ENCODE data around the gene RASL12. TPM values are rescaled to one million over a fixed set of nuclear protein-coding genes. Genes with fewer than 3 reads are reported as not detected.

Gene RASL12
- total RNA-seq, 1 donor from 2014 or later, result 20.2 TPM

DNA sequence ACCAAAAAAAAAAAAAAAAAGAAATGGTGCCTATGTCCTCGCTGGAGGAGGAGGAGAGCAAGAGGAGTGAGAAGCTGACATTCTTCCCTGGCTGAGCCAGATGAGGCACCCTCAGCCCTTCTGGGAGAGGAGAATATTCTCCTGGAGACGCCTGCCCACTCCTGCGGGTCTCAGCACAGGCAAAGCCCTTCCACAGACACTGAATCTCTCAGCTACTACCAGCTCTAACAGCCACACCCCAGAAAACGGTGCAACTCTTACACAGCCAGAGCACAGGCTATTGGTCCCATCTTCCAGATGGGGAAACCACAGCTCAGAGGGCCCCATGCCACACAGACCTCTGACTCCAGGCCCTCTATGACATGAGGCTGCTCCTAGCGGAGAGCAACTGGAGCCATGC, 5.7 kb downstream of the RASL12 start:
- Histone ChIP-seq H3K9me3 (no peaks in the 10 kb centered on the region), H3K27me3 (peaks cover 11% of the 10 kb centered on the region), H3K4me3 (no peak overlapping the region), H3K4me1 (peaks cover 6% of the 10 kb centered on the region), H3K27ac (no peak overlapping the region), H3K36me3 (peaks cover 4% of the 10 kb centered on the region)
- ATAC-seq (no peak), DNase-seq (no peak)
- TF ChIP-seq, protein P1, sequence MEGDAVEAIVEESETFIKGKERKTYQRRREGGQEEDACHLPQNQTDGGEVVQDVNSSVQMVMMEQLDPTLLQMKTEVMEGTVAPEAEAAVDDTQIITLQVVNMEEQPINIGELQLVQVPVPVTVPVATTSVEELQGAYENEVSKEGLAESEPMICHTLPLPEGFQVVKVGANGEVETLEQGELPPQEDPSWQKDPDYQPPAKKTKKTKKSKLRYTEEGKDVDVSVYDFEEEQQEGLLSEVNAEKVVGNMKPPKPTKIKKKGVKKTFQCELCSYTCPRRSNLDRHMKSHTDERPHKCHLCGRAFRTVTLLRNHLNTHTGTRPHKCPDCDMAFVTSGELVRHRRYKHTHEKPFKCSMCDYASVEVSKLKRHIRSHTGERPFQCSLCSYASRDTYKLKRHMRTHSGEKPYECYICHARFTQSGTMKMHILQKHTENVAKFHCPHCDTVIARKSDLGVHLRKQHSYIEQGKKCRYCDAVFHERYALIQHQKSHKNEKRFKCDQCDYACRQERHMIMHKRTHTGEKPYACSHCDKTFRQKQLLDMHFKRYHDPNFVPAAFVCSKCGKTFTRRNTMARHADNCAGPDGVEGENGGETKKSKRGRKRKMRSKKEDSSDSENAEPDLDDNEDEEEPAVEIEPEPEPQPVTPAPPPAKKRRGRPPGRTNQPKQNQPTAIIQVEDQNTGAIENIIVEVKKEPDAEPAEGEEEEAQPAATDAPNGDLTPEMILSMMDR (IDR thresholded peaks at IDR 0.05), result no peak
- intact Hi-C loops (cut with DNase I), result no loop called here

DNA sequence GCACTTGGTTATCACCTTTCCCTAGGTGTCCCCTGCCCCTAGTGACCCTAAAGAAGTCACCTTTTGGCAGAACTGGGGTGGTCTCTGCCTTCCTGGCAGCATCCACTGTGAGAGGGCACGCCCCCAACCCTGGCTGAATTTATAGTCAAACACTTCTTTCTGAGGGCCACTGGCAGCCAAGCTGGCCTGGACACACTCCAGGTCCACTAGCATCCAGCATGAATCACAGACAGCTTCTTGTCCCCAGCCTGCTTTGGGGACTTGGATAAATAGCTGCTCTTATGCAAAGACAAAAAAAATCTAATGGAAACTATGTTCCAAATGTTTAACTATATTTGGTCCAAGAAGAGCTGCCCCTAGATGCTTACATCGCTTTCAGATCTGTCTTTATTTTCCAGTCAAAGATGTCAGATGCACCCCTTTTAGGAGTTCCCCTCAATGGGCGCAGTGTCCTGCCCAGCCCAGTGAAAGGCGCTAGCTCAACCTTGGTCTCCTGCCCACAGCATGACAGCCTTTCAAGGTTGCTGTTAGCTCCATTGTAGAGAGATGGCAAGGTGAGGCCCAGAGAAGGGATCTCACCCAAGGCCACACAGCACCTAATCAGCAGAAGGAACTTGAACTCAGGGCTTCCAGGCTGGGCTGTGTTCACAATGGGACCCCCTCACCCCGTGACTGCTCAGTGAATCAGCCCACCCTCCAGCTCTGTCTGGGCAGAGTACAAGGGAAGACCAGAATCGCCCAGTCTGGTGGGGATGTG, 7.0 kb downstream of the RASL12 start:
- Histone ChIP-seq H3K9me3 (no peaks in the 10 kb centered on the region), H3K27me3 (no peaks in the 10 kb centered on the region), H3K4me3 (no peak overlapping the region), H3K4me1 (peaks cover 6% of the 10 kb centered on the region), H3K36me3 (peaks cover 6% of the 10 kb centered on the region), H3K27ac (peak overlapping the region; percentile 42)
- no peak for ATAC-seq
- TF ChIP-seq, protein P1 (IDR thresholded peaks at IDR 0.05), result no peak
- DNase-seq, result no peak
- intact Hi-C loops (cut with DNase I), result no loop called here

DNA sequence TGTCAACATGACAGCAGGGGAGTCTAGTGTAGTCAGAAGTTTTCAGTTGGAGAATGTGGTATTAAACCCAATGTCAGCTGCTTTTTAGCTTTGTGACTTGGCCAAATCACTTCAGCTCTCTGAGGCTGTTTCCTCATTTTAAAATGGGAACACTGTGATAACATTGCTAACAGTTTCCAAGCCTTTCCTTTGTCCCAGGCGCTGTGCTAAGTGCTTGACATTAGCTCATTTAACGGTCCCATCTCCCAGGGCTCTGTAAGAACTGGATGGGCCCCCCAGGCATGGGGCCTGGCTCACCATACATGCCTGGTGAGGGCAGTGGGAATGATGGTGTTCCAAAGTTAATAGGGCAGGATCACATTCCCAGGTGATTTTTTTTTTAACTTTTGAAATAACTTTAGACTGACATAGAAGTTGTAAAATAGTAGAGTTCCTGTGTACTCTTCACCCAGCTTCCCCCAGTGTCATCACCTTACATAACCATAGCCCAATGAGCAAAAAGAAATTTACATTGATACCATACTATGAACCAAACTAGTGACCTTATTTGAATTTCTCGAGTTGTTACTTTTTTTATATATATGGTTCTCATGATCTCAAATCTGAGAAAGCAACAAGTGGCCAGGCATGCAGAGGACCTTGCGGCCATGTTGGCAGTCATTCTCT, 7.7 kb downstream of the RASL12 start:
- Histone ChIP-seq H3K4me3 (no peak overlapping the region), H3K36me3 (peaks cover 6% of the 10 kb centered on the region), H3K4me1 (peaks cover 12% of the 10 kb centered on the region), H3K27ac (peak overlapping the region; percentile 42), H3K27me3 (no peaks in the 10 kb centered on the region), H3K9me3 (no peaks in the 10 kb centered on the region)
- ATAC-seq (no peak), DNase-seq (no peak)
- intact Hi-C loops (cut with DNase I), result no loop called here
- TF ChIP-seq, protein P1 (IDR thresholded peaks at IDR 0.05), result no peak

DNA sequence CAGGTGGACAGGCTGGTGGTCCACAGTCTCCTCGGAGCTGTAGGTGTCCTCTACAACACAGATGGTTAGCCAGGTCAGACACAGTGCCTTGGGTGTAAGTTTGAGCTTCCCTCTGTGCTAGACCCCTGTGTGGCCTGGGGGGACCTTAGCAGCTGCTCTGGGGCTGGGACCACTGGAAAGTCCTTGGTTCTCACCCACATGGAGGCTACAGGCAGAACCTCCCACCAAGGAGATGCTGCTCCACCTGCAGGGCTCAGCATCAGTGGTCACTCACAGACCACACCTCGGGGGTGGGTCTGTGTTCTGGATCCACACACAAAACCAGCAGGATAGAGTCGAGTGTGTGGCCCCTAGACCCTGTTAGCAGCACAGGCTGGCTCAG, 8.4 kb downstream of the RASL12 start:
- H3K27ac ChIP-seq, result no peak overlapping the region
- H3K27me3 ChIP-seq, result no peaks in the 10 kb centered on the region
- no peak for DNase-seq
- no peaks in the 10 kb centered on the region for H3K9me3 ChIP-seq
- peaks cover 6% of the 10 kb centered on the region for H3K36me3 ChIP-seq
- no peak for ATAC-seq
- H3K4me3 ChIP-seq, result no peak overlapping the region
- peaks cover 18% of the 10 kb centered on the region for H3K4me1 ChIP-seq
- TF ChIP-seq, protein P1 (IDR thresholded peaks at IDR 0.05), result no peak
- intact Hi-C loops (cut with DNase I), result no loop called here

DNA sequence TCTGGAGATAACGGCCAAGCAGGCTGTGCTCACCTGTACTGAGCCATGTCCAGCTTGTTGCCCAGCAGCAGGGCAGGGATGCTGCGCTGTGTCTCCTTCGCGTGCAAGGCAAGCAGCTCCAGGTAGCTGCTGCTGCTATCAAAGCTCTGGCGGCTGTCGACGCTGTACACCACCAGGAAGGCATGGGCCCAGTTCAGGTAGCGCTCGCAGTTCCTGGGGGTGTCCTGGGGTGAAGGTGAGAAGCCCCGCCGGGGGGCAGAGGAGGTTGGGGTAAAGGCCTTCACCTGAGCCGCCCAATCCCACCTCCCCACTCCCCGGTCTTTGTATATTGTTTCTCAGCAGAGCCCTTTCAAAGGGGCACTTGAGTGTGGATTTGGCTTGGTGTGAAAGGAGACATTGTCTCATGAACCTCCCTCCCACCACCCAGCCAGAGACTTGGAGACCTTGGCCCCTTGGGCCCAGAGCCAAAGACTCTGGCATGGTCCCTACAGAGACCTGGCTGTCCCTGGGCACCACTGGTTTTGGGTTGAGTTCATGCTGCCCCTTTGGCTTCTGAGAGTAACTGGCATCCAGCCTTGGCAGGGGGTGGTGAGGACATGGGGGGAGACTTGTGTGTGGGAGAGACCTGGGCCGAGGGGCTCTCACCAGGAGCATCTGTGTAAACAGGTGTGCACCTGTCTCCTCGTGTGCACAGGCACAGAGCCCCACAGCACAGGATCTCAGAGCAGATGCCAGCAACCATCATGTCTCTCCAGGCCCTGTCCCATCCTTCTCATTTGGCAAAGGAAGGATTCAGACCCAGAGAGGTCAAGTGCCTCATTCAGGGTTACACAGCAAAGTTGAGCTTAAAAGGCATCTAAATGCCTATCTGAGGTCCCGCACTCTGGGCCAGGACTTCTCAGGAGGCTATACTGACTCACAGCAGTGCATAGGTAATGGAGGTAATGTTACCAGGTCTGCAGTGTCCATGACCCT, 9.1 kb downstream of the RASL12 start:
- Histone ChIP-seq H3K36me3 (peaks cover 6% of the 10 kb centered on the region), H3K9me3 (no peaks in the 10 kb centered on the region), H3K4me1 (peaks cover 18% of the 10 kb centered on the region), H3K4me3 (no peak overlapping the region), H3K27ac (no peak overlapping the region), H3K27me3 (no peaks in the 10 kb centered on the region)
- DNase-seq (no peak), ATAC-seq (no peak)
- intact Hi-C loops (cut with DNase I), result no loop called here
- TF ChIP-seq, protein P1 (IDR thresholded peaks at IDR 0.05), result no peak
